Mesodermal cell (in vitro differentiated cells): Measurements from ENCODE around the gene HLA-DQB2. TPM values are rescaled to one million over a fixed set of nuclear protein-coding genes. Genes with fewer than 3 reads are reported as not detected.
"Not testable (repeated sequence)": the region's sequence is repeated elsewhere in the genome, so short reads cannot be mapped to it uniquely, and the experiment has no call there.

Experiments used
- H3K27ac ChIP-seq: 2 replicates; pipeline ENCODE4 v1.7.0; 2013; ENCODE audit warnings: mild to moderate bottlenecking, low read depth, low read length, moderate library complexity; ENCODE audit not compliant: severe bottlenecking
- H3K36me3 ChIP-seq: 2 replicates; pipeline ENCODE4 v1.7.1; 2013; ENCODE audit warnings: mild to moderate bottlenecking, low read length, moderate library complexity; ENCODE audit not compliant: control insufficient read depth, insufficient read depth
- H3K4me1 ChIP-seq: one replicate; pipeline ENCODE4 v1.7.1; 2013; ENCODE audit warnings: mild to moderate bottlenecking, low read length; ENCODE audit not compliant: insufficient read depth, control insufficient read depth, poor library complexity, severe bottlenecking
- H3K4me3 ChIP-seq: 2 replicates; pipeline ENCODE4 v1.7.0; 2013; ENCODE audit warnings: low read length, control low read depth, mild to moderate bottlenecking; ENCODE audit not compliant: insufficient read depth, poor library complexity, severe bottlenecking; ENCODE audit errors: extremely low read depth
- H3K9me3 ChIP-seq: 2 replicates; pipeline ENCODE4 v1.7.1; 2013; ENCODE audit warnings: mild to moderate bottlenecking, low read length, moderate library complexity; ENCODE audit not compliant: control insufficient read depth
- WGBS, 2 experiments: methylation state at CpG; one replicate each; pipeline ENCODE4 v1.1.5; 2013; ENCODE audit warnings: missing lambda C conversion rate in 2 of 2; ENCODE audit not compliant: insufficient coverage in 2 of 2; 5-methylcytosine and 5-hydroxymethylcytosine counted together
- polyA plus RNA-seq, 2 experiments: library from polyadenylated mRNA; stranded (reverse); fragments of 50-300 nt; gene quantifications; one replicate each; pipeline ENCODE4 v1.2.3, GENCODE V29; 2013

The HLA-DQB2 gene
- not detected for polyA plus RNA-seq (2013, experiment 1 of 2)
- not detected for polyA plus RNA-seq (2013, experiment 2 of 2)

DNA sequence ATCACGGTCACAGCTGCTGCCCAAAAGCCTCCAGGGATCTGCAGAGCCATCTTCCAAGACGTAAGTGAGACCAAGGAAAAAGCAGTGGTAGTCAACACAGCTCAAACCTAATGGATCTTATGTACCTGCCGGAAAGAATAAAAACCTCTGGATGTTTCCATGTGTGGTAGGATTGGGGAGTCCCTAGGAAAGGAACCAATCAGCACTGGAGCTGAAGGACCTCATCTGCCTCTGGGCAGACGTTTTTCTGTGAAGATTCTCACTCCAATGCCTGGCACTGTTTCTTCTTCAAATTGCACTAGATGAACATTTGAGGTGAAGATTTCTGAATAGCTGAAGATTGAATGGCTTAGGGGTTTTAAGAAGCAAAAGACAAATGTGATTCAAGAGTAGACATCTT, at the start of gene HLA-DQB2:
HLA-DQB2 (minus strand) TSS at position 112 of the 400 bp plus-strand sequence; CDS start at position 50, 62 bp downstream.
- Histone ChIP-seq H3K4me1 (no peaks in the 10 kb centered on the region), H3K9me3 (peaks cover 4% of the 10 kb centered on the region), H3K27ac (no peak within 1 kb of the TSS), H3K36me3 (no peaks in the 10 kb centered on the region), H3K4me3 (no peak within 1 kb of the TSS)
- WGBS, 2 experiments = 81 to 94% methylated on average over 2 to 4 of the region's 4 CpGs

DNA sequence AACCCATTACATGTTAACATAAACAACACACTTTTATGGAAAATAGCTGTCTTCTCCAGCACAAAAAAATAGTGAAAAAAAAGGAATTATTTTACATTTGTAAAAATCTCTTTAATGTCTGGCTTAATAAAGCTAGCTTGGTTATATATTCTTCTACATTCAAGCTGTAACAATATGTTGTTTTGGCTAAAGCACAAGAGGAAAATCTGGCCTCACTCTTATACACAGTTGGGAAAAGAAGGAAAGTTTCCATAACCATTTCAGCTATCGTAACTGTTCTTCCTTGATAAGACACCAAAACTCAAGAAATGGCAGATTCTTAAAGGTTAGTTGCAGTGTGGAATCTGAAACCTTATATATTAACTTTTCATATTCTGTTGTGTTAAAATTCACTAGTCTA, 45.8 kb upstream of the HLA-DQB2 start:
- Histone ChIP-seq H3K4me3 (no peak overlapping the region), H3K9me3 (no peaks in the 10 kb centered on the region), H3K4me1 (no peaks in the 10 kb centered on the region), H3K36me3 (no peaks in the 10 kb centered on the region), H3K27ac (no peak overlapping the region)
- WGBS, 2 experiments = no CpG with 5 or more reads among the region's 1 CpG

DNA sequence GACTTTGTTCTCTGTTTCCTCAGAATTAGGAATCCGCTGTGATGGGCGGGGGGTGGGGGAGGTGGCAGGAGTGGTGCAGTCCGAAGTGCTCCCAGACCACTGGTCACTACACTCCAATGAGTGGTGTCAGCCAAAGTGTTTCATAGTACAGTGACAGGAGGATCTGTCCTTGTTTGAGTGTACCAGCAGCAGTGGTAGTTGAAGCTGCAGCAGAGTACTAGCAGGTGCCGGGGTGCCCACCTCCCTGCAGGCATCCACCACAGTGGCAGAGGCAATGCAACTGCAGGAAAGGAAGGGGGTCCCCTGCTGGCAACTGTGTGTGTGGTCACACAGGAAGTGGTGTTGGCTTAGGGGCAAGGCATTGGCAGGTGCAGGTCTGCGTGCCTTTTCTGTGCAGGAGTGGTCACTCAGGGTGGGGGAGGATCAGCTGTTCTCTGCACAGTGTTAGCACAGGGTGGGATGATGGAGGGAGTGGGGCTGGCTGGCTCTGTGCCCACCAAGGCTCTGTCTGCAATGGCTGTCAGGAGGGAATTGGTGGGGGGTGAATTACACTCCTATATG, 43.8 kb upstream of the HLA-DQB2 start:
- Histone ChIP-seq H3K36me3 (no peaks in the 10 kb centered on the region), H3K4me1 (no peaks in the 10 kb centered on the region), H3K27ac (no peak overlapping the region), H3K4me3 (no peak overlapping the region), H3K9me3 (no peaks in the 10 kb centered on the region)
- WGBS, 2 experiments = 68% methylated on average over 5 of the region's 5 CpGs; no CpG with 5 or more reads in 1 of the 2 experiments

DNA sequence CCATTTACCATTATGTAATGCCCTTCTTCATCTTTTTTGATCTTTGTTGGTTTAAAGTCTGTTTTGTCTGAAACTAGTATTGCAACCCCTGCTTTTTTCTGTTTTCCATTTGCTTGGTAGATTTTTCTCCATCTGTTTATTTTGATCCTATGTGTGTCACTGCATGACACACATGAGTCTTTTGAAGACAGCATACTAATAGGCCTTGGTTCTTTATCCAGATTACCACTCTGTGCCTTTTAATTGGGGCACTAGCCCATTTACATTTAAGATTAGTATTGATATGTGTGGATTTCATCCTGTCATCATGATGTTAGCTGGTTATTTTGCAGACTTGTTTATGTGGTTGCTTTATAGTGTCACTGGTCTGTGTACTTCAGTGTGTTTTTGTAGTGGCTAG, 42.1 kb upstream of the HLA-DQB2 start:
- not testable (repeated sequence) for H3K36me3 ChIP-seq, H3K27ac ChIP-seq, H3K4me3 ChIP-seq, H3K9me3 ChIP-seq, H3K4me1 ChIP-seq

DNA sequence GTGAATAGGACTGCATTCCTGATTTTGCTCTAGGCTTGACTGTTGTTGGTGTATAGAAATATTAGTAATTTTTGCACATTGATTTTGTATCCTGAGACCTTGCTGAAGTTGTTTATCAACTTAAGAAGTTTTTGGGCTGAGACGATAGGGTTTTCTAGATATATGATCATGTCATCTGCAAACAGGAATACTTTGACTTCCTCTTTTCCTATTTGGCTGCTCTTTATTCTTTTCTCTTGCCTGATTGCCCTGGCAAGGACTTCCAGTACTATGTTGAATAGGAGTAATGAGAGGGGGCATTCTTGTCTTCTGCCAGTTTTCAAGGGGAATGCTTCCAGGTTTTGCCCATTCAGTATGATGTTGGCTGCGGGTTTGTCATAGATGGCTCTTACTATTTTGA, 40.1 kb upstream of the HLA-DQB2 start:
- Histone ChIP-seq H3K36me3 (no peaks in the 10 kb centered on the region), H3K27ac (no peak overlapping the region), H3K9me3 (no peaks in the 10 kb centered on the region), H3K4me1 (no peaks in the 10 kb centered on the region), H3K4me3 (no peak overlapping the region)
- 100% methylated on average over 1 to 2 of the region's 2 CpGs for WGBS, 2 experiments

DNA sequence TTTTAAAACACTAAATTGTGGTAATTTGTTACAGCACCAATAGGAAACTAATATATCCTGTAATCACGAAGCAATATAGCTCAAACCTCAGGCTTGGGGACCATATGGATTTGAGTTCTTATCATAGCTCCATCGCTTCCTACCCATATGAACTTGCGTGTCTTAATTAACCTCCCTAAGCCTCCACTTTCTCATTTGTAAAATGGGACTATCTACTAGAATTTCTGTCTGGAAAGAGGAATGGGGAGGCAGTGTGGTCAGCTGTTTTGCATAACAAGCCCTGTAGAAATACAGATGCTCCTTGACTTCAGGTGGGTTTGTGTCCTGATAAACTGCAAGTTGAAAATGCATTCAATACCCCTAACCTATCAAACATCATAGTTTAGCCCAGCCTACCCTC, 36.4 kb upstream of the HLA-DQB2 start:
- H3K4me1 ChIP-seq = no peaks in the 10 kb centered on the region
- no peaks in the 10 kb centered on the region for H3K9me3 ChIP-seq
- H3K27ac ChIP-seq = no peak overlapping the region
- no peaks in the 10 kb centered on the region for H3K36me3 ChIP-seq
- WGBS, 2 experiments = no CpG with 5 or more reads among the region's 3 CpGs
- H3K4me3 ChIP-seq = no peak overlapping the region

DNA sequence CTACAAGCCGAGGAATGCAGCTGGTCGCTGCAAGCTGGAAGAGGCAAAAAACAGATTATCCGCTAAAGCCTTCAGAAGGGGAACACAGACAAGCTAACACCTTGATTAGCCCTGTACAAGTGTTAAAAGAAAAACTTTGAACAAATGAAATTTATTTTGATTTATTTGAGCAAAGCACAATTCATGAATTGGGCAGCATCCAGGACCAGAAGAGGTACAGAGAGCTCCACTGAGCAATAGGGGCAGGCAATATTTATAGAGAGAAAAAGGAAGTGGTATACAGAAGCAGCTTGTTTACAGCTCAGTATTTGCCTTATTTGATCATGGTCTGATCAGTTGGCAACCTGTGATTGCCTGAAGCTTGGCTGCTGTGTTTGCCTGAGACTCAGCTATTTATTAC, 35.8 kb upstream of the HLA-DQB2 start:
- no peak overlapping the region for H3K27ac ChIP-seq
- no peak overlapping the region for H3K4me3 ChIP-seq
- H3K36me3 ChIP-seq = no peaks in the 10 kb centered on the region
- no peaks in the 10 kb centered on the region for H3K9me3 ChIP-seq
- H3K4me1 ChIP-seq = no peaks in the 10 kb centered on the region
- WGBS, 2 experiments = 89 to 100% methylated on average over 2 to 3 of the region's 3 CpGs

DNA sequence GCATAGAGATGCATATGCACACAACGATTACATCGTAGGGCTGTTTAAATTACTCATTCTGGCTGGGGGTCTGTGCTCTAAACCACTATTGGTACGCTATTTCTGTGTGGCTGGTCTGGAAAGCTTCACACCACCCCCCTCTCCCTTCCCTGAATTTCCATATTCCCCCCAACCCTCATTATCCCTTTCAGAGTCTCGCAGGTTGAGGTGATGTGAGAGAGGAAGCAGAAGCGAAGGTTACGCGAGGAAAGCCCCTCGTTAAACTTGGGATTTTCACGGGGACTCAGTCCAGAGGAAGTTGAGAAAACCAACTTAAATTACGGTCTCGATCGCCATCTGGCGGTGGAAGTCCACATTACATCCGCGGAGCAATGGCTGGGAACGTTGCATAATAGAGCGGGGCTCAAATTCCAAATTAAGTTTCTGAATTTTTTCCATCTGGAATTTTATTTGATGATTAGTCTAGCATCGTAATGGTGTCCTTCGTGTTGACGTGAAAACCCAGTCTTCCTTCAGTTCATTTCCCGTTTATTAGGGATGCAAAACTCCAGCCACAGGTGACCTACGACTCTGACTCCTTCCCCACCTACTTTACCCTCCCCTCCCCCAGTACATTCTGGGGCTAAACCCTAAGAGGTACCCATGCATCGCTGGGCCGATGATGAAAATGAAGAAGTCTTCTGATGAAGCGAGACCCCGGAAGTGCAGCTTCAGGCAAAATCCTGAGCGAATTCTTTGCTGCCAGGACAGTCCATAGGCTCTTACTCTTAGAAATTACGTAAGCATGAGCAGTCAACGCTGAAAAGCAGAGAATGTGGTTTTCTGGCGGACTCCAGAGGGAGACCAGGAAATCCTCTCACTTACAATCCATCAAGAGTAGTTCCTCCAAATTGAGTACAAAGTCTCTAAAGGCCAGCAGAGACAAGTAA, 33.8 kb upstream of the HLA-DQB2 start:
- Histone ChIP-seq H3K9me3 (no peaks in the 10 kb centered on the region), H3K27ac (no peak overlapping the region), H3K4me1 (no peaks in the 10 kb centered on the region), H3K4me3 (no peak overlapping the region), H3K36me3 (no peaks in the 10 kb centered on the region)
- 27 to 28% methylated on average over 23 to 24 of the region's 30 CpGs for WGBS, 2 experiments

DNA sequence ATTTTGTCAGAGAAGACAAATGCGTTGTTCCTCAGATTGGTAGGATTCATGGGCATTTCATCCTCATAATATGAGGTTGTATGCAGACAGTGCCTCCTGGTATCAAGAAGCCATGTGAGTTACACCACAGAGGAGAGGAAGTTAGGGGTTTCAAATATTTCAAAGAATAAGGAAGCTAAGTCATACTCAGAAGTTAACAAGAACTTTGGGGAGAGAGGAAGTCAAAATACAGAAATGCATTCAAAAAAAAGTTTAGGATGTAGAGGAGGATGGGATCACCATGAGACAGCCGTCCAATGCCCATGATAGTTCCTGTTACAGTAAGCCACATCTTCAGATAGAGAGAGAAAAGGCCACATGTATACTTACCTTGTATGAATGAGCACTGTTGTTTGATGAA, 31.2 kb upstream of the HLA-DQB2 start:
- WGBS, 2 experiments = 100% methylated on average over 1 of the region's 2 CpGs; no CpG with 5 or more reads in 1 of the 2 experiments
- no peak overlapping the region for H3K27ac ChIP-seq
- no peaks in the 10 kb centered on the region for H3K9me3 ChIP-seq
- no peaks in the 10 kb centered on the region for H3K36me3 ChIP-seq
- H3K4me1 ChIP-seq = peaks cover 5% of the 10 kb centered on the region
- H3K4me3 ChIP-seq = no peak overlapping the region

DNA sequence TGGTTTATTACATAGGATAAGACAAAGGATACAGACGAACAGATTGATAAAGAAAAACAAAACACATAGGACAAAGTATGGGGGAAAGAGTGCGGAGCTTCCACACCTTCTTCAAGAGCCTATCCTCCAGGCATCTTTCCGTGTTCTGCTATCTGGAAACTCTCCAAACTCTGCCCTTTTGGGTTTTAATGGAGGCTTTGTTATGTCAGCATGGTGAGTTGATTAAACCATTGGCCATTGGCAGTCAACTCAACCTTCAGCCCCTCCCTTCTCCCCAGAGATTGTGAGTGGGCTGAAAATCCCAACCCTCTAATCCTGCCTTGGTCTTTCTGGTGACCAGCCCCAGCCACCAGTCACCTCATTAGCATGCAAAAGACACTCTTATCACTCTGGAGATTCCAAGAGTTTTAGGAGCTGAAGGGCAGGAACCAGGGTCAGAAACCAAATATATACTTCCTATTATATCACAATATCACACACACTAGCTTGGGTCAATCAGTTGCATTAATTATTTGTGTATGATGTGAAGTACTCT, 29.6 kb upstream of the HLA-DQB2 start:
- H3K9me3 ChIP-seq = no peaks in the 10 kb centered on the region
- H3K36me3 ChIP-seq = no peaks in the 10 kb centered on the region
- H3K4me1 ChIP-seq = peaks cover 5% of the 10 kb centered on the region
- no CpG with 5 or more reads among the region's 3 CpGs for WGBS, 2 experiments
- no peak overlapping the region for H3K27ac ChIP-seq
- H3K4me3 ChIP-seq = no peak overlapping the region

DNA sequence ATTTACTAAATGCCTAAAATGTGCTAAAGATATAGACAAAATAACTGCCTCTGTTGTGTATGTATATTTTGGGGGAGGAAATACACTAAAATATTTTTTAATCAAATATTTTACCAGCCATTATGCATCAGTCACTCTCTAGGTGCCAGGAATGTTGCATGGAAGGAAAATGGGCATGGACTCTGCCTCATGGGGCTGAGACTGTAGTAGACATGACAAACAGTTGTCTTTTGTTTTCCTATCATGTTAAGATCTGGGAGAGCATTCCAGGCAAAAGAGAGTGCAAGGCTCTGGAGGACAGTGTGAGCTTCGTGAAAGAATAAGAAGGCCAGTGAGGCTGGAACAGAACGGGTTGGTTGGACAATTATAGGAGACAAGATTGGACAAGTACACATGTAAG, 27.0 kb upstream of the HLA-DQB2 start:
- Histone ChIP-seq H3K4me1 (peaks cover 5% of the 10 kb centered on the region), H3K36me3 (no peaks in the 10 kb centered on the region), H3K9me3 (no peaks in the 10 kb centered on the region), H3K4me3 (no peak overlapping the region), H3K27ac (no peak overlapping the region)
- 59% methylated on average over 2 of the region's 2 CpGs; no CpG with 5 or more reads in 1 of the 2 experiments for WGBS, 2 experiments
